PFSK-1 (cell line): ENCODE results near the gene CUX1.

Experiments used
- FOXP2 ChIP-seq: optimal IDR thresholded peaks from 2 replicates; pipeline ENCODE3; 2011; ENCODE audit warnings: borderline replicate concordance, control low read depth, inconsistent platforms; ENCODE audit not compliant: insufficient read depth; ENCODE audit errors: extremely low read length, extremely low read depth
- POLR2AphosphoS5 ChIP-seq: IDR thresholded peaks from 2 replicates; pipeline ENCODE4 v1.6.1; 2012; ENCODE audit warnings: low read depth, mild to moderate bottlenecking, control low read depth, low read length, moderate library complexity
- REST ChIP-seq, 2 experiments: IDR thresholded peaks; 2 replicates each; pipeline versions ENCODE4 v1.6.1 to v1.8.0; 2011 to 2012; ENCODE audit warnings: low read depth in 2 of 2, low read length in 2 of 2, control low read depth in 1 of 2, inconsistent platforms in 1 of 2, mild to moderate bottlenecking in 1 of 2, moderate library complexity in 1 of 2; ENCODE audit not compliant: insufficient read depth in 1 of 2
- SIN3A ChIP-seq: IDR thresholded peaks from 2 replicates; pipeline ENCODE4 v1.6.1; 2012; ENCODE audit warnings: mild to moderate bottlenecking, low read length, moderate library complexity, borderline replicate concordance; ENCODE audit not compliant: insufficient read depth
- TAF1 ChIP-seq: IDR thresholded peaks from 2 replicates; pipeline ENCODE4 v1.6.1; 2012; ENCODE audit warnings: low read length, control low read depth, borderline replicate concordance; ENCODE audit not compliant: insufficient read depth

The CUX1 gene

GRCh38 chr7:102188746-102189145, 371.3 kb downstream of the CUX1 start:
- TF ChIP-seq POLR2AphosphoS5 (no peak), REST (IDR thresholded peaks at IDR 0.05; ENCODE audit: insufficient read depth in 1 of 2, low read depth in 2 of 2, low read length in 2 of 2) (no peak), TAF1 (no peak), FOXP2 (no peak), SIN3A (no peak)

- no peak for TF ChIP-seq POLR2AphosphoS5
- TF ChIP-seq TAF1, result no peak
Observed at GRCh38 chr7:102189756-102190155, 372.3 kb downstream of the CUX1 start.

GRCh38 chr7:102190776-102191350, 373.4 kb downstream of the CUX1 start:
- TF ChIP-seq SIN3A (no peak), TAF1 (no peak), POLR2AphosphoS5 (no peak), REST (IDR thresholded peaks at IDR 0.05; ENCODE audit: insufficient read depth in 1 of 2, low read depth in 2 of 2, low read length in 2 of 2) (no peak), FOXP2 (no peak)

GRCh38 chr7:102191556-102192379, 374.3 kb downstream of the CUX1 start:
- TF ChIP-seq TAF1, result no peak
- no peak for TF ChIP-seq FOXP2
- TF ChIP-seq SIN3A, result no peak
- TF ChIP-seq POLR2AphosphoS5, result no peak
- no peak for TF ChIP-seq REST (IDR thresholded peaks at IDR 0.05; ENCODE audit: insufficient read depth in 1 of 2, low read depth in 2 of 2, low read length in 2 of 2)

GRCh38 chr7:102192790-102193189, 375.4 kb downstream of the CUX1 start:
- TF ChIP-seq TAF1, result no peak
- TF ChIP-seq POLR2AphosphoS5, result no peak
- TF ChIP-seq FOXP2, result no peak
- TF ChIP-seq SIN3A, result no peak

- TF ChIP-seq SIN3A (no peak), FOXP2 (no peak), REST (IDR thresholded peaks at IDR 0.05; ENCODE audit: insufficient read depth in 1 of 2, low read depth in 2 of 2, low read length in 2 of 2) (no peak), POLR2AphosphoS5 (no peak), TAF1 (no peak)
Observed at GRCh38 chr7:102193806-102194205, 376.4 kb downstream of the CUX1 start.
